Dedifferentiated amniotic fluid mesenchymal stem cell (primary cell): ENCODE data around the gene PNPLA7.
"Not testable (repeated sequence)": the region's sequence is repeated elsewhere in the genome, so short reads cannot be mapped to it uniquely, and the experiment has no call there.

Experiments used
- DNase-seq: peaks from one replicate; pipeline ENCODE4 v3.0.0-alpha.2; 2016; ENCODE audit errors: extremely low spot score

The PNPLA7 gene

DNA sequence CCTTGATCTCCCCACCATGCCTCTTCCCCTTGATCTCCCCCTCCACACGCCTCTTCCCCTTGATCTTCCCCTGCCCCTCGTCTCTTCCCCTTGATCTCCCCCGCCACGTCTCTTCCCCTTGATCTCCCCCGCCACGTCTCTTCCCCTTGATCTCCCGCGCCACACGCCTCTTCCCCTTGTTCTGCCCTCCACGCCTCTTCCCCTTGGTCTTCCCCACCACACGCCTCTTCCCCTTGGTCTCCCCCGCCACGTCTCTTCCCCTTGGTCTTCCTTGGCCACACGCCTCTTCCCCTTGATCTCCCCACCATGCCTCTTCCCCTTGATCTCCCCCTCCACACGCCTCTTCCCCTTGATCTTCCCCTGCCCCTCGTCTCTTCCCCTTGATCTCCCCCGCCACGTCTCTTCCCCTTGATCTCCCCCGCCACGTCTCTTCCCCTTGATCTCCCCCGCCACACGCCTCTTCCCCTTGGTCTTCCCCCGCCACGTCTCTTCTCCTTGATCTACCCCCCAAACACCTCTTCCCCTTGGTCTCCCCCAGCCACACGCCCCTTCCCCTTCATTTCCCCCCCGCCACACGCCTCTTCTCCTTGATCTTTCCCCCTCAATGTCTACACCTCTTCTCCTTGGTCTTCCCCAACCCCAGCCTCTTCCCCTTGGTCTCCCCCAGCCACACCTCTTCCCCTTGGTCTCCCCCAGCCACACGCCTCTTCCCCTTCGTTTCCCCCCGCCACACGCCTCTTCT is 98.8 kb downstream of the PNPLA7 start:
- DNase-seq: not testable (repeated sequence)

DNA sequence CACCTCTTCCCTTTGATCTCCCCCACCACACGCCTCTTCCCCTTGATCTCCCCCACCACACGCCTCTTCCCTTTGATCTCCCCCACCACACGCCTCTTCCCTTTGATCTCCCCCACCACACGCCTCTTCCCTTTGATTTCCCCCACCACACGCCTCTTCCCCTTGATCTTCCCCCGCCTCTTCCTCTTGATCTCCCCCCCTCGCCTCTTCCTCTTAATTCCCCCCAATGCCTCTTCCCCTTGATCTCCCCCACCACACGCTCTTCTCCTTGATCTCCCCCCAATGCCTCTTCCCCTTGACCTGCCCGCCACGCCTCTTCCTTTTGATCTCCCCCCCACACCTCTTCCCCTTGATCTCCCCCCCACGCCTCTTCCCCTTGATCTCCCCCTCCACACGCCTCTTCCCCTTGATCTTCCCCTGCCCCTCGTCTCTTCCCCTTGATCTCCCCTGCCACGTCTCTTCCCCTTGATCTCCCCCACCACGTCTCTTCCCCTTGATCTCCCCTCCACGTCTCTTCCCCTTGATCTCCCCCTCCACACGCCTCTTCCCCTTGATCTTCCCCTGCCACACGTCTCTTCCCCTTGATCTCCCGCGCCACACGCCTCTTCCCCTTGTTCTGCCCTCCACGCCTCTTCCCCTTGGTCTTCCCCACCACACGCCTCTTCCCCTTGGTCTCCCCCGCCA is 99.5 kb downstream of the PNPLA7 start:
- not testable (repeated sequence) for DNase-seq

DNA sequence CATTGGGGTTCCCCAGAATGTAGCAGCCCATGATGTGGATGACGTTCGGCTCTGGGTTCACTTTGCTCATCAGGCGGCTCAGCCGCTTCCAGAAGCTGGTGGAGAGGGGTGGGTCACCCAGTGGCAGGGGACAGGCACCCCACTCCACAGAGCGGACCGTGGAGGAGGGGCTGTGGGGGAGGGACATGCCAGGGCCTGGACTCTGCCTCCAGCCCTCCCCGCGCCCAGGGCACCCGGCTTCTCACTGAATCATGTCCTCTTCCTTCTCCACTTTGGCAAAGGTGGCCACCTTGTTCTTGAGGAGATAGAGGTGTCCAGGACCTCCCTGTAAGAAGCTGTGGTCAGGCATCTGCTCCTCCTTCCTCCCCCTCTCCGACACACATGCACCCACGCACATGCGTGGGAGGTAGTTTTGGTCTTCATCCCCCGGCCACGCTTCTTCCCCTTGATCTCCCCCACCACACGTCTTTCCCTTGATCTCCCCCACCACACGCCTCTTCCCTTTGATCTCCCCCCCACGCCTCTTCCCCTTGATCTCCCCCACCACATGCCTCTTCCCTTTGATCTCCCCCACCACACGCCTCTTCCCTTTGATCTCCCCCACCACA is 100.2 kb downstream of the PNPLA7 start:
- DNase-seq: no peak

DNA sequence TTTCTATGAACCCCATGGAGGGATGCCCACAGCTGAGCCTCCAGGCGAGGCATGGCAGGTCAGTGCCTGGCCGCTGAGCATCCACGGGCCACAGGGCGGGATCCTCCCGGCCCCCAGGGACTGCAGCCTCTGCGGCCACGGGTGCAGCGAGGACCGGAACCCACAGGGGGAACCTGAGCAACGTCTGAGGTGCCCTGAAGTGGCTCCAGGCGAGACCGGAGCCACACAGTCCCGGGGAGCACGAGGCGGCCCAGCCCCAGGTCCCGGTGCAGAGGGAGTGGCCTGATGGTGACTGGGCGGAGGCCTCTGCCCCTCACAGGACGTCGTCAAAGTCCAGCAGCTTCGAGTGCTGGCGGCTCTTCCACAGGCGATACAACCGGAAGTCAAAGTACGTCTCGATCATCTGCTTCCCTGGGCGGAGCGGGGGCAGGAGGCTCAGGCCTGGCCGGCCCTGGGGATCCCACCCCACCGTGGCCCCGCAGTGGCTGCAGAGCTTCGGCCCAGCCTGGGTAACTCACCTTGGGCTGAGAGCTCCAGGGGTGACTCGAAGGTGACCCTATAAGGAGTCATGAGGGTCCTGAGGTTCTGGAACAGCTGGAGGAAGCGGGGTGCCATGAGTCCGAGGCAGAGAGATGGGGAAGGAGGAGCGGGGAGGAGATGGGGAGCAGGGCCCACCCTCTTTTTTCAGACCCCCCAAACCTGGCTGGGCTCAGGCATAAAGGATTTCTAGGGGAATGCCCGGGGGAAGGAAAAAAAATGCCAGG is 100.9 kb downstream of the PNPLA7 start:
- DNase-seq: no peak

DNA sequence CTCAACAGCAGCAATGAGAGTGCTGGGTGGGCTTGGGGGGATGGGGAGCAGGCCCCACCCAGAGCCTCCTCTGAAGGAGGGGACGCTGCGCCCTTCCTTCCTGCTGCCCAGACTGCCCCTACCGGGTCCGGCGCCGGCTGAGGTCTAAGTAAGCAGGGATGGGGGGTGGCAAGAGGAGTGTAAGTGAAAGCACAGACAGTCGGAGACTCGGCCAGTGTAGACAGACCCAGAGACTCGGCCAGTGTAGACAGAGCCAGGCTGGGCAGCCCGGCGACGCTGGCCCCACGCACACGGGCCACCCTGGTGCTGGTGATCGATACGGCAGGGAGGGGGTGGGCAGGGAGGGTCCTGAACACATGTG is 101.6 kb downstream of the PNPLA7 start:
- DNase-seq: no peak

DNA sequence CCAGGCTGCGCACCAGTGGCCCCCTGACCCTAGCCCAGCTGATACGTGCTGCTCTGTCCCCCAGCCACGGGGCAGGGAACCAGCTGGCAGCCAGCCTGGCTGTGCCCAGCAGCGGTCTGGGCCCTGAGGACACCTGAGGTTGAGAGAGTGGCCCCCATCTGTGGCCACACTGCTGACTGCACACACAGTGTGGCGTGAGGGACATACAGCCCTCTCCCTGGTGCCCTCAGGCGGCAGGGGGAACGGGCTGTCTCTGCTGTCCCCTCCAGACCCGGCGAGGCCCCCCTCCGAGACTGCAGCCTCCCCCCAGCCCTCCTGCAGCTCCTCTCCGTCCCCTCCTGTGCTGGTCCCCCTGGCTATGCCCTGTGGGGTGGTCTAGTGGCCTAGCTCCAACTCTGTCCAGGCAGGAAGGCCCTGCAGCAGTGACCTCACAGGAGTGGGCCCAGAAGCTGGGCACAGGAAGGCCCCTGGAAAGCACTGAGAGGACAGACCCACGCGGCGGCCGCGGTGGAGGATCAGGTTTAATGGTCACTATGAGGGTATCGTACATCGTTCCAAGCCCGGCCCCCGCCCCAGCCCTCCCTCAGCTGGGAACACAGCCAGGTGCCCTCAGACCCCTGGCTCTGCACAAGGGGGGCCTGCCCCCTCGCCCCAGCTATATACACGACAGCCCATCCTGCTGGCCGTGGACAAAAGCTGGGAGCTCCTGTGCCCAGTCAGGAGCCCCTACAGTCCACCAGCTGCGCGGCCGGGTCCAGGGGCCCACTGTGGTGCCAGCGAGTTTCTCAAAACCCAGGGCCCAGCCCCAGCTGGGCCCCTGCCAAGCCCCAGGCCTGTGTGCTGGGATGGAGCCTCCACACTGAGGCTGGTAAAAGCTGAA is 102.2 kb downstream of the PNPLA7 start:
- no peak for DNase-seq

DNA sequence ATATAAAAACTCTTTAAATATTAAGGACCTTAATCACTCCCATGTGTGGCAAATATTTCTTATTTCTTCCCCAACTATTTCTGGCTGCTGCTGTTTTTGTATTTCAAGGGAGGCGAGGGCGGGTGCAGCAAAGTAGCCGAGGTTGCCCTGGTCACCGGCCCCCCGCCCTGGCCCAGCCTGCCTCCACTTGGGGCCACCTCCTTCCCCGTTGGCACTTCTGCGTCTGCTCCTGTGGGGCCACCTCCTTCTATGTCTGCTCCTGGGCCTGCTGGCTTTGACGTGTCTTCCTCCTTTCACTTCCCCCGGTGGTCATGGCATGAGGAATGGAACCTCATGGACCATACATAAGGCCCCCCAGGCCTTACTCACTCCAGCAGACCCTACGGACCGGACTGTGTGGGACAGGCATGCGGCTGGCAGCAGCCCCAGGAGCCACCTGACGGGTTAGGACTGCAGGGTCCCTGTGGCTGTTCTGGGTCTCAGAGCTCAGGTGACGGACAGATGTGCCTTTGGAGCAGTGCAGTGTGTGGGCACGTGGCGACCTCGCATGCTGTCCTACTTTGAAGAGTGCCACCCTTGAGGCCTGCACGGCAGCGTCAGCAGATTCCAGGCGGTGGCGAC is 103.2 kb downstream of the PNPLA7 start:
- no peak for DNase-seq

DNA sequence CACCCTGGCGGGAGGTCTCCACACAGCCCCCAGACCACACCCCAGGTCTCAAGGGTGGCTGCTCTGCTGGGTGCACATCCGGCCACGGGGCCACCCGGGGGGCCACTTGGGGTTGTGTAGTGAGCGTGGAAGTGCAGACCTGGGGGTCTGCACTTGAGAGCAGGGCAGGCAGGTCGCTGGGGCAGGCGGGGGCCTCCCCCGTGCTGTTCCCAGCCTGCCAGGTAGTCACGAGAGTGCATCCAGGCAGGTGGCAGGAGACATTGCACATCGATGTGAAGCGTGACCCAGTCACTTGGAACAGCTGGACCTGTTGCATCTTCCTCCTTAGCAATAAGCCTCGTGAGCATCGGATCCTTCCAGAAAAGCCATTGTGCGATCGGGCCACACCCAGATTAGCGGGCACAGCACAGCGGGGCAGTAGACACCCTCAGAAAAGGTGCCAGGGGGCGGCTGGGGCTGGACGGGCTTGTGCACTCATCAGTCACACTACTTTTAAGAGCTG is 104.2 kb downstream of the PNPLA7 start:
- no peak for DNase-seq

DNA sequence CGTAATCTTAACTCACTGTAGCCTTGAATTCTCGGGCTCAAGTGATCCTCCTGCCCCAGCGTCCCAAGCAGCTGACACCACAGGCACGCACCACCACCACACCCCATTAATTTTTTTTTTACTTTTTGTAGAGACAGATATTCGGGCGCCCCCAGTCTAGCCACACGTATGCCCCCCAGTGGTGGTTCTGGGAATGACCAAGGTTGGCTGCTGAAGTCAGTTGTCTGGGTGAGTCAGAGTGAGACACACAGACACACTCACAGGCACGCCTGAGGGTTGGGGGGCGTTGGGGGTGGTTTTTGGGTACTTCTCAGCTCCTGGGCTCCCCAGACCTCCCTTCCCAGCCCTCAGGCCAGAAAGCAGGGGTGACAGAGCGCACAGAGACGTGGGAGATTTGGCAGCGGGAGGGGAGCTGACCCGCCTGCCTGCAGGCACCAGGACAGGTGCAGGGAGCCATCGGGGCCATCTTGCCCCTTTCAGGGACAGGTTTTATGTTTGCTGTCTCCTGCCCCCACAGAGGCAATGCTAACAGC is 104.9 kb downstream of the PNPLA7 start:
- DNase-seq: peak; percentile 68

DNA sequence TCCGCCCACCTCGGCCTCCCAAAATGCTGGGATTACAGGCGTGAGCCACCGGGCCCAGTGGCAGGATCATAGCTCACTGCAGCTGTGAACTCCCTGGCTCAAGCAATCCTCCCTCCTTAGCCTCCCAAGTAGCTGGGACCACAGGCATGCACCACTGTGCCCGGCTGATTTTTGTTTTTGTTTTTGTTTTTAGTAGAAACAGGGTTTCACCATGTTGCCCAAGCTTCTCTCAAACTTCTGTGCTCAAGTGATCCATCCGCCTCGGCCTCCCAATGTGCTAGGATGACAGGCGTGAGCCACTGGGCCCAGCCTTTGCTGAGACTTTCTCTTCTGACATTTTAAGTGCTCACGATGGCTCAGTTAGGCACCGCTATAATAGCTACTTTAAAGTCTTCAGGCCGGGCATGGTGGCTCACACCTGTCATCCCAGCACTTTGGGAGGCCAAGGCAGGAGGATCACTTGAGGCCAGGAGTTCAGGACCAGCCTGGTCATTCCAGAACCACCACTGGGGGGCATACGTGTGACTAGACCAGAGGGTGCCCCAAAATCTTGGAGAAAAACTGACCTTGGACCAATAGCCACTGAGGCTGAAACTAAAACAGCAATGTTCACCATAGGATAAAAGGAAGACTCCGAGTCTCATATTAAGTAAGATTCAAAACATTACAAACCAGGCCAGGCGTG is 106.0 kb downstream of the PNPLA7 start:
- no peak for DNase-seq

DNA sequence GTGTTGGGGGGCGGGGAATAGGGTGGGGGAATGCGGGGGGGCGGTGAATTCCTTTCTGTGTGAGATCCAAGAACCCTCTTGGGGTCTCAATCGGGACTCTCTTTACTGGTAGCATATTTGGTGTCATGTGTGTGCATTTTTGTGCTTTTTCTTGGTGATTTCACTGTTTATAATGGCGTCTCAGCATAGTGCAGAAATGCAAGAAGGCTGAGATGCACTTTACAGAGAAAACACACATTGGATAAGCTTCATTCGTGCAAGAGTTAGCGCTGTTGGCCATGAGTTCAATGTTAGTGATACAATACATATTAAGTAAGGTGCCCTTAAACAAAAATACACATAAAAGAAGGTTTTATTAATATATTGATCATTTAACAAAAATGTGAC is 108.3 kb downstream of the PNPLA7 start:
- no peak for DNase-seq

DNA sequence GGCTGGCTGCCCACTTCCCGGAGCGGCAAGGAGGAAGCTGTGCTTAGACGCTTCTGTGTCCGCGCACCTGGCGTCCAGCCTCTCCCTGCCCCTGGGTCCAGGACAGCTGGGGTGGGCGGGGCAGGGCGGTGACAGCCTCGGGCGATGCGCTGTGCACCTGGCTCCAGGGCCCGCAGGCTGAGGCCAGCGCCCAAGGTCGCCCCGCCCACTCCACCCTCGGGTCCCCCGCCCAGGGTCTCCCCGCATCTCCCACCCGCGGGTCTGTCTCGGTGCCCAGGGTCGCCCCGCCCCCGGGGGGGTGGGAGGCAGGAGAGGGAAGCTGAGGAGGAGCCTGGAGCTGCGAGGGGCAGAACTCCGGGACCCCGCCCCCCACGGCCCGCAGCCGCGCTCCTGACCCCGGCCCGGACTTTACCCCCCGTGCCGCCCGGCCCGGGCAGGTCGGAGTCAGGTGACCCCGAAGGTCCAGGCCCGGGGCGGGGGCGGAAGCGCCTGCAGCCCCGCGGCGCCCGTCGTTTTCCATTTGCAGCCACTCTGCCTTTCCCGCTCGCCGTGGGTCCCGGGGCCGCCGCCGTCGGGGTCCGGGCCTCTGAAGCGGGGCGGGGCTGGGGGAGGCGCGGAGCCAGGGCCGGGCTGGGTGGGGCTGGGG is 108.8 kb downstream of the PNPLA7 start, which contains the start of gene ENTPD8:
Gene ENTPD8, minus strand, starts transcription at position 69 of the 646 bp plus-strand sequence. CDS start 3,072 bp downstream, outside the sequence.
- DNase-seq: no peak

DNA sequence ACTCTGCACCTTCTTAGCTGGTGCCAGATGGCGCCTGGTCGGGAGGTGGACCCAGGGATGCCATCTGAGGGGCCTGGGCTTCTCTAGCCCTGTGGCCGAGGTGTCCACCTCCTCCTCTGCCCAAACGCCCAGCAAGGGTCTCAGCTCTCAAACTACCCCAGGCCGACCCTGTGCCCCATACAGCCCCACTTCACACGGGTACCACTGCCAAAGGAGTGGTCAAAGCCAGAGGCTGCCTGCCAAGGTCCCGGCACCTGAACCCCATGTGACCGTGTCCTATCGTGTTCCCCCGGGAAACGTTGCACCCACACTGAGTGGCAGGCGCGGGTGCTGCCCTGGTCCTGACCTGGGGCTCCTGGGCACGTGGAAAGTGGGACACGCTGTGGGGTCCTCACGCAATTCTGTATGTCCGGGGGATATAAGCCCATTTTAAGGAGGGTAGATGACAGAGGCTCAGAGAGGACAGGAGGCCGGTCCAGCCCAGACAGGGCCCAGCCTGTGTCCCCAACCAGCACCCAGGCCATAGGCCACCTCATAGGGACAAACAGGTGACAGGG is 111.0 kb downstream of the PNPLA7 start:
- DNase-seq: no peak

DNA sequence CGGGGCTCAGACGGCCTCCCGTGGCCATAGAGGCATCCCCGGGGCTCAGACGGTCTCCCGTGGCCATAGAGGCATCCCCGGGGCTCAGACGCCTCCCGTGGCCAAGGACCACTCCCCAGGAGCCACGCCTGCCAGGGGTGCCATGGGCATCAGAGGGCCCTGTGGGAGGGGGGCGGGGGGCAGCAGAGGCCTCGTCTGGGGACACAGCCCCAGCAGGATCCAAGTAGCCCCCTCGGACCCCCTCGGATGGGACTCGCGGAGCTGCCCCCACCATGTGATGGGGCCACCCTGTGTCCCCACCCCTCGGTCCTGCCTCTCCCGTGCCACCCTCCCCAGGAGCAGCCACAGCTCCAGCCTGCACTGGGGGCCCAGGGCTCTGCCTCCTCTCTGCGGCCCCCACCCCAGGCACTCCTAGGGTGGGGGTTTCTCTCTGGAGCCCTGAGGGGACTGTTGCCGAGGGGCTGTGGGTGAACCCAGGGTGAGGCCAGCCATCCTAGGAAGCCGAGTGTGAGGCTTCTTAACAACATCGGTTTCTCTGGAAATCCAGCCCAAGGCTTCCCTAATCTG is 111.5 kb downstream of the PNPLA7 start:
- DNase-seq: no peak

DNA sequence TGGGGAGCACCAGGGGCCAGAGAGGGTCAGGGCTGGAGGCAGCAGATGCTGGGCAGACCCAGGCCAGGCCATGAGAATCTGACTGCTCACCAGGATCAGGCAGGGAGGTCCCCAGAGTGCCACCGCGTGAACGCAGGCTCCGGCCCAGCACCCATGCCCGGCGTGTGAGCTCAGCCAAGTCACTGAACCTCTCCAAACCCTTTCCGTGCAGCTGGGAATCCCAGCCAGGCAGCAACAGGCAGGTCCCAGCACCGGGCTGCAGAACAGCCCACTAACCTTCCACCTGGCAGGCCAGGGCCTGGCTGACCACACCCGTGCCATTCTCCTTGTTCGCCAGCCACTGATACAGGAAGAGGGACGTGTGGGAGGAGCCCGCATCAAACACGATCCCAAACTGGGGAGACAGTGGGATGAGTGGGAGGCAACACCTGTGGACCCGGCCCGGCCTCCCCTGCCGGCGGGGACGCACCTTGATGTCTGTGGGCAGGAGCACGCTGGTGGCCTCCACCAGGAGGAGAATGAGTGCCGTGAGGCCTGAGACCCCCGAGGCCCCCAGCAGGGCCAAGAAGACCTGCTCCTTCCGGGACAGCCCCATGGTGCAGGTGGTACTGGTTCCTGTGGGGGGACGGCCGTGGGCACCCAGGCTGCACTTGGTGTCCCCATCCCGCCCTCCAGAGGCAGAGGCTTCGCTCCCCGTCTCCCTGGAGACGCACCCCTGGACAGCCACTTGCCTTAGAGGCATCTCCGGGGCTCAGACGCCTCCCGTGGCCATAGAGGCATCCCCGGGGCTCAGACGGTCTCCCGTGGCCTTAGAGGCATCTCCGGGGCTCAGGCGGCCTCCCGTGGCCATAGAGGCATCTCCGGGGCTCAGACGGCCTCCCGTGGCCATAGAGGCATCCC is 112.3 kb downstream of the PNPLA7 start:
- DNase-seq: no peak

DNA sequence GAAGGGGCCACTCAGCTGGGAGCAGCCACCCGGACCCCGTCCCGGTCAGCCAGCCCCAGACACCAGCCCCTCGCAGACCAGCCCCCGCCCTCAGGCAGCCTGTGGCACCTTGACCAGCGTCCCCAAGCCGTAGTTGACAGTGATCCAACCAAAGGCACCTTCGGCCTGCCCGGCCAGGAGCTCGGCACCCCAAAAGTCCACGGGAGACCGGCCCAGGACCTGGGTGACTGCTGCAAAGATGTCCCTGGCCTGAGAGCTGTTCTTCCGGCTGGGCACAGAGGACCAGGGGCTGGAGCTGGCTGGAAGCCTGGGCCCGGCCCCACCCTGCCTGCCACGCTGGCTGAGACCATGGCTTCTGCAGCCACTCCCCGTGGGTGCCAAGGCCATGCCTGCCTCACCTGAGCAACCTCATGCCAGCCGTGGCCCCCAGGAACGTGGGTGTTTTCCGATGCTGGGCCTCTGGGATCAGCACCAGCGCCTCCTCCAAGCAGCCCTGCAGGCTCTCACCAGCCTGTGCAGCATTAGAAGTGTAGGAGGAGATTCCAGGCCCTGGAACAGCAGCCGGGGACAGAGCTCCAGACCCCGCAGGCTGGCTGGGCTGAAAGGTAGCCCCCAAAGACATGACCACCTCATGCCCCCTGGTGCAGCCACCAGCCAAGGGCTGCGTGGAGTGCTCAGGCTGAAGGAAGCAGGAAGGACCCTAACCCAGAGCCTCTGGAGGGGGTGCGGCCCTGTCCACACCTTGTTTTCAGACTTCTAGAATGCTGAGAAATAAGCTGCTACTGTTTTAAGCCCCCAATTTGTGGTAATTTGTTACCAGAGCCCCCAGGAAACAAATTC is 113.2 kb downstream of the PNPLA7 start:
- DNase-seq: no peak
